HG02884 (cell line): Measurements from ENCODE around the gene EFCAB14.
"Not testable (repeated sequence)": the region's sequence is repeated elsewhere in the genome, so short reads cannot be mapped to it uniquely, and the experiment has no call there.

Source experiments
- ATAC-seq: cut with Tn5 transposase; IDR thresholded peaks from one replicate; pipeline ENCODE4 v1.9.1; 2021; ENCODE audit warnings: mild to moderate bottlenecking, moderate library complexity; ENCODE audit not compliant: unreplicated experiment

EFCAB14 gene

DNA sequence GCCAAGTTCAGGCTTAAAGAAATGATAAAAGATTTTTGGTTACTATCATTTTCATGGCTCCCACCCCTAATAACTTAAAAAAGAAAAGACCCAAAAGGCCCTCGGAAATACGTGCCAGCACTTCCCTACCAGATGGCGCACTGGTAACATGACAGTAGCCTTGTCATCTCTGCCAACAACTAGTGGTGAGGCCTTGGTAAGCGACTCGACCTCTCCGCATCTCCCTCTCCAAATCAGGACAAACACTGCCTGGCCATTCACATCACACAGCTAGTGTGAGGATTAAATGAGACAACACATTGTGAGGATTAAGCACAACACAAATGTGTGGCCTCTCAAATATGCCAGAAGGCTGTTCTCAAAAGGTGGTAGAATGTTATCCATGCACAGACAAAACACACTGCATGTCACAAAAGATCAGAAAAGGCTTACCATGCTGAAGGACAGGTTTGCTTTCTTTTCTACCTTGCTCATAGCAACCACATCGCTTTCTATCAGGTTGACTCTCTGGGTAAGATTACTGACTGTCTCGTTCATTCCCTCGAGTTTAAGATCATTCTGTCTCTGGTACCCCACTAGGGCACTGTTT lies 30.9 kb downstream of the EFCAB14 start:
- ATAC-seq: no peak

GRCh38 chr1:46687093-46687659 lies 31.7 kb downstream of the EFCAB14 start:
- ATAC-seq: no peak

DNA sequence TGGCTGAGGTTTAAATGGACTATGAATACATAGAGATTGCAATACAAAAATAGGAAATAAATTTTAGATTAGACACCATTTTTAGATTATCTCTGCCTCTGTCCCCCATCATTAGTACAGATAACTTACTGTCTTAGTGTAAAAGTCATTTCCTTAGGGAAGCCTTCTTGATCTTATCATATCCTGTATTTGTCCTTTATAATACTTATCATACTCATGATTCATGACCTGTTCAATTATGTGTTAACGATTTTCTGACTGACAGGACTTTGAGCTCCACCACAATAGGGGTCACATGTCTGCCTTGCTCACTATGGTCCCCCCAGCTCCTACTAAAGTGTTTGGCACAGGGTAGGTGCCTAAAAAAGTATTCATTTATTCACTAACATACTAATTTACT lies 32.7 kb downstream of the EFCAB14 start:
- ATAC-seq: no peak

DNA sequence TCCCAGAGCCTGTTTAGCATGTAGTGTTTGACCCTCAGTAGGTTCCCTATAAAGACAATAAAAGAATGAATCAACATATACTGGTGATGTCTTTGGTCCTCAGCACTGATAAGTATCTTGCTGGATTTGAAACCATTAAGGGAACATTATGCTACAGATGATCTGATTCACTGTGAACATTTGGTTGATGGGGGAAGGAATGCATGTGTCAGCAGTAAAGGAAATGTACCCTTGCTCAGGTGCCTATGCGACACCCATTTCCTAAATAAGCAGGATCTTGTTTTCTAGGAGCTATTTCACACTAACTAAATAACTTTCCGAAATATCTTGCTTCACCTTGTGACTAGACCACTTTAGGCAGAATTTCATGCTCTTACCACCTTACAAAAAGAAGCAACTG lies 34.2 kb downstream of the EFCAB14 start:
- ATAC-seq: no peak

DNA sequence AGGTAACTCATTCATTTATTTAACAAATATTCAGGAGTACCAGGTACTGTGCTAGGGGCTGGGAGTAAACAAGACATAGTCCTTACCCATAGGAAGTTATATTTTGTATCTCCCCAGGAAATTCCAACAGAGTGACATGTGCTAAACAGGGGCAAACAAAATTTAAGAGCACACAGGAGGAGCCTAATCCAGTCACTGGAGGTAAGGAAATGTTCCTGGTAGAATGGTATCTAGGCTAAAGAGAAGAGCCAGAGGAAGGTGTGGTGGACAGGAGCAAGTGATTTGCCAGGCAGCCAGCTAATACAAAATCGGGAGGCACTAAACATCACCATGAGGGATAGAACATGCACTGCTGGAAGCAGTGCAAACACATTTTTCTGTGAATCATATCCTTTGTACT lies 36.9 kb downstream of the EFCAB14 start:
- ATAC-seq: no peak

GRCh38 chr1:46681333-46682034 lies 37.4 kb downstream of the EFCAB14 start:
- no peak for ATAC-seq

DNA sequence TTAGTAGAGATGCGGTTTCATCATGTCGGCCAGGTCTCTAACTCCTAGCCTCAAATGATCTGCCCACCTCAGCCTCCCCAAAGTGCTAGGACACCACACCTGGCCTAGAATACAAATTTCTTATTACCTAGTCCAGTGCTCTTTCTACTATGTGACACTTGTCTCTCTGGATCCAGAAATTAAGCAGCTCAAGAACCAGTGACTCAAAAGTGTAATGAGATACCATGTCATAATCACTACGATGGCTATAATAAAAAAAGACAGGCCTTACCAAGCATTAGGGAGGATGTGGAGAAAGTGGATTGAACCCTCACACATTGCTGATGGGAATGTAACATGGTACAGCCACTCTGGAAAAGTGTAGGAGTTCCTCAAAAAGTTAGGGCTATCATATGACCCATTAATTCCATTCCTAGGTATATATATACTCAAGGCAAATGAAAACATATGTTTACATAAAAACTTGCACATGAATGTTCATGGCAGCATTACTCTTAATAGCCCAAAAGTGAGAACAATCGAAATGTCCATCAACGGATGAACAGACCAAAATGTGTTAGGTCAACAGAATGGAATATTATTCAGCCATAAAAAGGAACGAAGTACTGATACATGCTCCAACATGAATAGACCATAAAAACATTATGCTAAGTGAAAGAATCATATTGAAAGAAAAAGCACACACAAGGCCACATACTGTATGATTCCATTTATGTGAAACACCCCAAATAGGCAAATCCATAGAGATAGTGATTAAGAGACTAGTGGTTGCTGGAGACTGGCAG lies 38.9 kb downstream of the EFCAB14 start:
- ATAC-seq: no peak

- no peak for ATAC-seq
Observed at GRCh38 chr1:46677339-46677738, 41.6 kb downstream of the EFCAB14 start.

DNA sequence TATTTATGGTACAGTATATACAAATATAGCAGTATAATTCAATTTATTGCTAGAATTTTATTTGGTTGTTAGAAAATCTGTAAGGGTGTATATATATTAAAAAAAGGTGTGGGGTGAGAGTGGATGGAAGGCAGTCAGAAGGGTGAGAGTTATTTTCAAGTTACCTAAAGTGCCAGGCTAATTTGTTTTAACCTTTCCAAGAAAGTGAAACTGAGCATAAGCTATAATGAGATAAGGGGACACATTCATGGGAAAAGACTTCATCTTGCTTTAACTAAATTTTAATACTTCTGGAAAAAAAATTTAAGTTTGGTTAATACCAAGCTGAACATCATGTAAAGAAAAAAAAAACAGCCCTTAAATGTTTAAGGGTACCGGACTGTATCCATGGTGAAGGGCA lies 42.4 kb downstream of the EFCAB14 start:
- ATAC-seq: no peak

- peak; percentile 81 for ATAC-seq
Observed at GRCh38 chr1:46675549-46676314, 43.2 kb downstream of the EFCAB14 start.

DNA sequence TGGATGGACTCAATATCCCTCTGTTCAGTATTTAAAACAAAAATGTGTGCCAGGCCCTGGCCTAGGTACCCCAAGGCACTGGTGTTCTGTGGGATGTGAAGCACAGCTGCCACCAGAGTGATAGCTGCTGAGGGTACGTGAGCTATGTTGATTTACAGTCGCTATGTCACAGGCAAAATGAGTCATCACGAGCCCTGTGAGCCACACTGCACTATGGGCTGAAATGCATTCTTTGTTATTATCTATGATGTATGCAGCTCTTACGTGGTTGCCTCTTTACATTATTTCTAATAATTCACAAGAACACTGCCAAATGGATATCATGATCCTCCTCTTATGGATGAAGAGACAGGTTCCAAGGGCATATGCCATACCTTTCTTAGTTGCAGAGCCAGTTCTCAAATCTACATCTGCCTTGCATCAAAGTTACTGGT lies 45.1 kb downstream of the EFCAB14 start:
- ATAC-seq: no peak

- no peak for ATAC-seq
Observed at GRCh38 chr1:46672696-46673095, 46.2 kb downstream of the EFCAB14 start.

- ATAC-seq: no peak
Observed at GRCh38 chr1:46671554-46671953, 47.4 kb downstream of the EFCAB14 start, which contains the start of gene TEX38. TEX38 (plus strand) TSS chr1:46671854; CDS start chr1:46671935, 81 bp downstream.

DNA sequence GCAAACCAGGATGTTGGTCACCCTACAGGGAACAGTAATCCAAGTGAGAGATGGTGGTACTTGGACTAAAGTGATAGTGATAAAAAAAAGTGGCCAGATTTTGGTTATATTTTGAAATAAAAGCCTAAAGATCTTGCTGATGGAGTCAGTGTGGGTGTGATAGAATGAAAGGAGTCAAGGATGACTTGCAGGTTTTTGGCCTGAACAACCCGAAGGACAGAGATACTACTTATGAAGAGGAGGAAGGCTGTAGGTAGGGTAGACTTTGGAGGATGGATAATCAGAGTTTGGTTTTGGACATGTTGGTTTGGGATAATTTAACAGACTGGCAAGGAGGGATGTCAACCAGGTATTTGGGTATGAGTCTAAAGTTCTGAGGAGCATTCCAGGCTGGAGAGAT lies 48.8 kb downstream of the EFCAB14 start:
- ATAC-seq: no peak

DNA sequence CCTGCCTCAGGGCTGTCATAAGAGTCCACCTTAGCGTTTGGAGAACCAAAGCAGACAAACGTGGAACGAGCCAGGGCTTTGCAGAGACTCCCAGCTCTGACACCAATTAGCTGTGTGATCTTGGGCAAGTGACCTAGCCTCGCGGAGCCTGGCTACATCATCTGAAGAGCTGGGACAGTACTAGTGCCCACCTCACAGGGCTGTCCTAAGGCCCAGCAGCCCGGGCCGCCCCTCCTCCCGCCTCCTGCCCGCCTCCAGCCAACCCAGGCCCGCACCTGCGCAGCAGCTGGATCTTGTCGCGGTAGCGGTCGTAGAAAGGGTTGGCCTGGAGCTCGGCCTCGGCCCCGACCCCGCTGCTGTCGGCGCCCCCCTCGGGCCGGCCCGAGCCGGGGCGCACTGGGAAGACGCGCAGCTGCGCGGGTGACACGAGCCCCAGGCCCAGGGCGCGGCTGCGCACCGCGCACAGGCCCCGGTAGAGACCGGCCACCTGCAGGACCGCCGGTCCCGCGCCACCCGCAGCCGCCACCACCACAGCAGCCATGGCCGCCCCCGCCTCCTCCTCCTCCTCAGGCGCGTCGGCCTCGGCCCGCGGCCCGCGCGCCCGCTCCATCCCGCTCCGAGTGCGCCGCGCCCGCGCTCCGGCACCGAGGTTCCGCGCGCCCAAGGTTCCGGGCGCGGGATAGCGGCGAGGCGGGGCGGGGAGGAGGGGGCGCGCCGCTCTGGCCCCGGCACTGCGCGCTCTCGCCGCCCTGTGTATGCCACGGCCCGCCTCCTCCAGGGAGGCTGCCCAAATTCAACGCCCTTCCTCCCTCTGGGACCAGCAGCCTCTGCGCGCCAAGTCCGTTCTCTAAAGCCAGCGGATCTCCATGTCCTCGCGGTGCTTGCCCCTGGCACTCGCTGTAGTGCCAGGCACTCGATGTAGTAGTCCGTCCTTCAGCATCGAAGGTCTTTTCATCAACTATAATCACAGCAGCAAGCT lies 50.8 kb downstream of the EFCAB14 start, which contains the start of gene ATPAF1:
Gene ATPAF1, minus strand, starts transcription at position 583 of the 979 bp plus-strand sequence. Its CDS starts 42 bp downstream, at position 541.
- ATAC-seq: peak; percentile 77

GRCh38 chr1:46665983-46666382 lies 52.9 kb downstream of the EFCAB14 start:
- ATAC-seq: no peak

DNA sequence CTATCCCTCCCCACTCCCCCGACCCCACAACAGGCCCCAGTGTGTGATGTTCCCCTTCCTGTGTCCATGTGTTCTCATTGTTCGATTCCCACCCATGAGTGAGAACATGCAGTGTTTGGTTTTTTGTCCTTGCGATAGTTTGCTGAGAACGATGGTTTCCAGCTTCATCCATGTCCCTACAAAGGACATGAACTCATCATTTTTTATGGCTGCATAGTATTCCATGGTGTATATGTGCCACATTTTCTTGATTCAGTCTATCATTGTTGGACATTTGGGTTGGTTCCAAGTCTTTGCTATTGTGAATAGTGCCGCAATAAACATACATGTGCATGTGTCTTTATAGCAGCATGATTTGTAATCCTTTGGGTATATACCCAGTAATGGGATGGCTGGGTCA lies 56.0 kb downstream of the EFCAB14 start:
- ATAC-seq: not testable (repeated sequence)

DNA sequence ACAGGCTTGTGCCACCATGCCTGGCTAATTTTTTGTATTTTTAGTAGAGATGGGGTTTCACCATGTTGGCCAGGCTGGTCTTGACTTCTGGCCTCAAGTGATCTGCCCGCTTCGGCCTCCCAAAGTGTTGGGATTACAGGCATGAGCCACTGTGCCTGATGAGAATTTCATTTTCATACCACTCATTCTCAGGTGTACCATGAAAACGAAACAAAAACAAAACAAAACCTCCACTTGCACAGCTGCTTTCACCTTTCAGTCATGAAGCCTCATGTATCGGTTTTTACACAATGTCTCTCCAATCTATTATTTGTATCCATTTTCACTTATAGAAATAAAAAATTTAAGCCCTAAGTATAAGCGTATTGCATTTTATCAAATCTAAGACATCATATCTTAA lies 58.8 kb downstream of the EFCAB14 start:
- ATAC-seq: peak; percentile 59

- ATAC-seq: no peak
Observed at GRCh38 chr1:46659307-46659870, 59.5 kb downstream of the EFCAB14 start.
